NCI-H82 treated with DMSO at 0.1 percent for 48 hours (cell line): ENCODE results near the gene C2CD2L.
"Not testable (repeated sequence)": the region's sequence is repeated elsewhere in the genome, so short reads cannot be mapped to it uniquely, and the experiment has no call there.

Experiments
- DNase-seq: peaks from one replicate; lab custom pipeline; 2025; ENCODE audit not compliant: unreplicated experiment; lab: John Stamatoyannopoulos, UW

Gene C2CD2L

DNA sequence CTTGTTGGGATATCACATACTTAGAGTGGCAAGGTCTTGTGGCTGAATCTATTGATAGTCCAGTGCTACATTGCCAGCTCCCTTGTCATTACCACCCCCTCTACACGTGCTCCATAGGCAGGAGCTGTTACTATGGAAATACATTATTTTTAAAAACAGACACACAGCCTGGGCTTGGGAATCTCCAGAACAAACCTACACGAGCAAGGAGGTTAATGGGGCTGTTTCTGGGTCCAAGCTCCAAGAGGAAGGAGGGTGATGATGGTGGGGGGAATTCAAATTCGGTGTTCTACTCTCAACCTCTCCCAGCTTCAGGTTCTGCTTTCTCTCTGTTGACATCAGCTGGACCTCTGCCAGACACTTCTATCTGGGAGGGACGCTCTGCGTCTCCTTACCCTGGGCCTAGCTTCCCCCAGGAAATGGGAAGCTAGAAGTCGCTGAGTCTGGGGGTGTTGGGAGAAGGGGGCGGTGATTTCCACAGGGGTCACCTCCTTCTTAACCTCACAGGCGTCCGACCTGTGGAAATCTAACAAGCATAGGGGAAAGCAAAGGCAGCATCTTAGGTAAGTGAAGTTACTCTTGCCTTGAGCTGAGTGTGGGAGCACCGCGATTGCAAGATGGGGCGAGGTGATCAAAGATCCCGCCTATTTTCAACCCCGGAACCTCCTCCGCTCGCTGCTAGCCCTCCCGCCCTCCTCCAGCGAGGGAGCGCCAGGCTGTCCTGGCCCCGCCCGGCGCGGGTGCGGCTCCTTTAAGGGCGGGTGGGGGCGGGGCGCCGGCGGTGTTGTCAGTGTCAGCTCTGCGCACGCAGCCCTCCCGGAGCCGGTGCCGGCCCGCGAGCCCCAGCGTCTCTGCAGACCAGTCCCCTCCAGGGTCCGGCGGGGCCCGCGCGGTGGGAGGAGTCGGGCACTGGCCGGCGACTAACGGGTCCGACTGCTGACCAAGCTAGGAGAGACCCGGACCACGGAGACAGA lies at the start of gene C2CD2L:
Gene C2CD2L, plus strand, starts transcription at position 781 of the 974 bp plus-strand sequence. CDS start 398 bp downstream, outside the sequence.
- DNase-seq: peak; percentile 40

GRCh38 chr11:119059128-119059527 lies 48.0 kb upstream of the C2CD2L start:
- not testable (repeated sequence) for DNase-seq

GRCh38 chr11:119061256-119061655 lies 45.9 kb upstream of the C2CD2L start:
- no peak for DNase-seq

GRCh38 chr11:119062779-119063178 lies 44.4 kb upstream of the C2CD2L start:
- DNase-seq: no peak

- DNase-seq: no peak
These were observed 41.8 kb upstream of the C2CD2L start for GRCh38 chr11:119065369-119065768.

DNA sequence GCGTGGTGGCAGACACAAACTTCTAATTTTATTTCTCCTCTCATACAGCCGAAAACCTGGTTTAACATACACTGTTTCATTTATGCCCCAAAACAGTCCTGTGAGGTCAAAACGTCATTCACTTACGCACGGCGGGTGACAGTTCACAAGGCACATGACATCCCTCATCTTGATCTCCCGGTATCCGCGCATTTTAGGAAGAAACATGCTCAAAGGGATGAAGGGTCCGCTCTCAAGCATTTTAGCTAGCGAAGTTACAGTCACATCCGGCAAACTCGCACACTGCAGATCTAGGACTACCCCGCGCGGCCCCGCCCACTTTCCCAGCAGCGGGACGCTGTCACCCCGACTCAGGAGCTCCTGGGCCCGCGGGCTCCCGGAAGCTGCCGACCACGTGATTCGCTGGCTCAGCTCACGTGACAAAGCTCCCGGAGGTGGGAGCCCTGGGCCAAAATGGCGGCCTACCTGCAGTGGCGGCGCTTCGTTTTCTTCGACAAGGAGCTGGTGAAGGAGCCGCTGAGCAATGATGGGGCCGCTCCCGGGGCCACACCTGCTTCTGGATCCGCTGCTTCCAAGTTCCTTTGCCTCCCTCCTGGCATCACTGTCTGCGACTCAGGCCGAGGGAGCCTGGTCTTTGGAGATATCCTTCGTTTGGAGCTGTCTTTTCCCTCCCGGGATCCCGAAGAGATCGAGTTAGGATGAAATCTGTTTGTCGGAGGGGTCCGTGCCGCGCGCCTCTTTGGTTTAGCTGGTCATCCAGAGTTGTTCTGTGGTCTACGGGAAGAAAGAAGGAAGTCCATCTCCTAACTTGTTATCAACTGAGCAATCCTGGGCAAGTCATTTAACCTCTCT lies 39.5 kb upstream of the C2CD2L start, which contains the start of gene VPS11:
Gene VPS11, plus strand, starts transcription at position 448 of the 852 bp plus-strand sequence. Its CDS starts 6 bp downstream, at position 454.
- peak; percentile 64 for DNase-seq

GRCh38 chr11:119077839-119078238 lies 29.3 kb upstream of the C2CD2L start:
- DNase-seq: no peak

DNA sequence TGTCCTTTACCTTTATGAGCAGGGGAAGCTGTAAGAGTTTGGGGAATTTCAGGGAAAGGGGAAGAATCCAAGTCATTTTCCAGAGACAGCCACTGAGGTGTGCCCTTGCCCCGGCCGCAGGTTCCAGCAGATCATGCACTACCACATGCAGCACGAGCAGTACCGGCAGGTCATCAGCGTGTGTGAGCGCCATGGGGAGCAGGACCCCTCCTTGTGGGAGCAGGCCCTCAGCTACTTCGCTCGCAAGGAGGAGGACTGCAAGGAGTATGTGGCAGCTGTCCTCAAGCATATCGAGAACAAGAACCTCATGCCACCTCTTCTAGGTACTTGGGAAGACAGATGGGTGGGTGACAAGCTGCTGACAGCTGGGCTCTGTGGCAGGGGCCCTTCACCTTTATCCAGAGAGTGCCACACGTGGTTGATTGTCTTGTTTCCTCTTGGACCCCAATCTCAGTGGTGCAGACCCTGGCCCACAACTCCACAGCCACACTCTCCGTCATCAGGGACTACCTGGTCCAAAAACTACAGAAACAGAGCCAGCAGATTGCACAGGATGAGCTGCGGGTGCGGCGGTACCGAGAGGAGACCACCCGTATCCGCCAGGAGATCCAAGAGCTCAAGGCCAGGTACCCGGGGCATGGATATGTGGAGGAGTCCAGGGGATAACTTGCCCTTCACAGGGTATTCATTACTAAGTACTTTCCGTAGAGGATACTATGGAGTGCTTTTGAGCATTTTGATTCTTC lies 28.3 kb upstream of the C2CD2L start:
- DNase-seq: no peak

DNA sequence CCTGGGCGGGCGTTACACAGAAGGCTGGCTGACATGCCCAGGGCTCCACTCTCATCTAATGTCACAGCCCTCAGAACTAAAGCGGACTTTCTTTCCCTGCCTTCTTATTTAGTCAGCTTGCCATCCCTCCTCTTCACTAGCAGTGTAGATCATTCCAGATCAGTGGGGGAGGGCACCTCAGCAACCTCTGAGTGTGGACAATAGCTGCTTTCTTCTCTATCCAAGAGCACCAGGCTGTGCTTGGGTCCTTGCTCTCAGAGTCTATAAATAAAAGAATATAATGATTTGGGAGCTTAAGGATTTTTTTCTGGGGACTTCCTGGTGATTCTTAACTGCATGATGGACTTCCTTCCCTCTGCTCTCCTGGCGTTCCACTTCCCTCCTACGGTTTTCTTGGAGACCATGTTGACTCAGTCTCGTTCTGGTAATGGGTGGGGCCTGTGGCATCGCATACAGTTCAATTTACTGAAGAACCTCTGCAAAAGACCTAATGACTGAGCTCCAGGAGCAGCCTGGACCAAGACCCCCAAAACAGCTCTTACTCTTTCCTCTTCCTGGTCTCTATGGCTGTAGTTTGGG lies 25.4 kb upstream of the C2CD2L start:
- no peak for DNase-seq

DNA sequence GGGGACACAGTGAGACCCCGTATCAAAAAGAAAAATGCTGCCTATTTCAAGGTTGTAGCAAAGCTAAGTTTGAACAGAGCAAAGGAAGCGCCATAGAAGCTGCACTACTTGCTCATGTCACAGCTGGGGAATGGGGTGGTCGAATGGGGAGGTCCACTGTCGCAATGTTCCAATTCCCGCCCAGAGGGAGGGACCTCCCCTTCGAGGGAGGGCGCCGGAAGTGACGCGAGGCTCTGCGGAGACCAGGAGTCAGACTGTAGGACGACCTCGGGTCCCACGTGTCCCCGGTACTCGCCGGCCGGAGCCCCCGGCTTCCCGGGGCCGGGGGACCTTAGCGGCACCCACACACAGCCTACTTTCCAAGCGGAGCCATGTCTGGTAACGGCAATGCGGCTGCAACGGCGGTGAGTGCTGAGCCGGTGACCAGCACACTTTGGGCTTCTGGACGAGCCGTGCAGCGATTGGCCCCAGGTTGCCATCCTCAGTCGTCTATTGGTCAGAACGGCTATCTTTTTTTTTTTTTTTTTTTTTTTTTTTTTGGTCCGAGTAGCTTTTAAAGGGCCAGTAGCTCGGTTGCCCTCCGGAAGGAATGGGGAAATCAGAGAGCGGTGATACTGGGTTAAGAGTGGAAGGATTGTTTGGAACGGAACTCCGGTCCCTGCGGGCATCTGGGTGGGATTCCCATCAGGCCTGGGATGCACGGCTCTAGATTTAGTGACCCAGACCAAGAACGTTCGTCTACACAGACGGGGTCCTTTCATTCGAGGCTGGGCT lies 22.3 kb upstream of the C2CD2L start, which contains the start of gene HMBS:
Gene HMBS, plus strand, starts transcription at position 219 of the 774 bp plus-strand sequence. Its CDS starts 153 bp downstream, at position 372.
- DNase-seq: peak; percentile 71

GRCh38 chr11:119085437-119085847 lies 21.7 kb upstream of the C2CD2L start:
- no peak for DNase-seq

GRCh38 chr11:119087123-119087522 lies 20.0 kb upstream of the C2CD2L start:
- no peak for DNase-seq

DNA sequence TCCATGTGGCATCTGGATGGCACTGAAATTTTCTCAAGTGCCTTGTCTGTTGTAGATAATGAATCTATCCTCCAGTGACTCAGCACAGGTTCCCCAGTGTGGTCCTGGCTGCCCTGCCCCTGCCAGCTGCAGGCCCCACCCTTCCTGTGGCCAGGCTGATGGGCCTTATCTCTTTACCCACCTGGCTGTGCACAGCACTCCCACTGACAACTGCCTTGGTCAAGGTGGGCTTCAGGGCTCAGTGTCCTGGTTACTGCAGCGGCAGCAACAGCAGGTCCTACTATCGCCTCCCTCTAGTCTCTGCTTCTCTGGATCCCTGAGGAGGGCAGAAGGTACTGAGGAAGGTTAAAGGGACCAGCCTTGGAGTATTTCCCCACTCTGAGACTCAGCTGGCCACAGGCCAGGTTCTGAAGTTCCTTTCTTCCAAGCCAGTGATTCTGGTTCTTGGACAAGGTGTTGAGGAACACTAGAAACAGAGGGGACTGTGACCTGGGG lies 19.4 kb upstream of the C2CD2L start:
- no peak for DNase-seq

DNA sequence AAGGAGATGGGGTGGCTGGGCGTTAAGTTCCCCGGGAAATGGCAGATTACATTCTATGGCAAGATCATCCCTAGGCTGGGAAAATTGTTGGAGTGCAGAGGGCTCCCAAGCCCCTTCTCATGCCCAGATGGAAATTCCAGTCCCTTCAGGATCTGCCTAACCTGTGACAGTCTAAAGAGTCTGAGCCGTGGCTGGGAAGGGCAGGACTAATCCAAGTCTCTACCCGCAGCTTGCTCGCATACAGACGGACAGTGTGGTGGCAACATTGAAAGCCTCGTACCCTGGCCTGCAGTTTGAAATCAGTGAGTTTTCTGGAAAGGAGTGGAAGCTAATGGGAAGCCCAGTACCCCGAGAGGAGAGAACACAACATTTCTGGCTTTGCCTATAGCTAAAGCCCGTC lies 18.7 kb upstream of the C2CD2L start:
- no peak for DNase-seq

- DNase-seq: no peak
These were observed 17.8 kb upstream of the C2CD2L start for GRCh38 chr11:119089319-119089718.

DNA sequence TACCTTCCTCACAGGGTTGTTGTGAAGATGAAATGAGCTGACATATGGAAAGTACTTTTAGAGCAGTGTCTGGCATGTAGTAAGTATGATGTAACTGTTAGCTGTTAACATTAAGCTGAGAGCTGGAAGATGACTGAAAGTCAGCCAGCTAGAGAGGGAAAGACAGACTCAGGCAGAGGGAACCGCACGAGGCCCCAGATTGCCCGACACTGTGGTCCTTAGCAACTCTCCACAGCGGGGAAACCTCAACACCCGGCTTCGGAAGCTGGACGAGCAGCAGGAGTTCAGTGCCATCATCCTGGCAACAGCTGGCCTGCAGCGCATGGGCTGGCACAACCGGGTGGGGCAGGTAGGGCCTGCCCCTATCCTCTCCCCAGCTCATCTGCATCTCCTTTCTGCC lies 16.0 kb upstream of the C2CD2L start:
- no peak for DNase-seq

DNA sequence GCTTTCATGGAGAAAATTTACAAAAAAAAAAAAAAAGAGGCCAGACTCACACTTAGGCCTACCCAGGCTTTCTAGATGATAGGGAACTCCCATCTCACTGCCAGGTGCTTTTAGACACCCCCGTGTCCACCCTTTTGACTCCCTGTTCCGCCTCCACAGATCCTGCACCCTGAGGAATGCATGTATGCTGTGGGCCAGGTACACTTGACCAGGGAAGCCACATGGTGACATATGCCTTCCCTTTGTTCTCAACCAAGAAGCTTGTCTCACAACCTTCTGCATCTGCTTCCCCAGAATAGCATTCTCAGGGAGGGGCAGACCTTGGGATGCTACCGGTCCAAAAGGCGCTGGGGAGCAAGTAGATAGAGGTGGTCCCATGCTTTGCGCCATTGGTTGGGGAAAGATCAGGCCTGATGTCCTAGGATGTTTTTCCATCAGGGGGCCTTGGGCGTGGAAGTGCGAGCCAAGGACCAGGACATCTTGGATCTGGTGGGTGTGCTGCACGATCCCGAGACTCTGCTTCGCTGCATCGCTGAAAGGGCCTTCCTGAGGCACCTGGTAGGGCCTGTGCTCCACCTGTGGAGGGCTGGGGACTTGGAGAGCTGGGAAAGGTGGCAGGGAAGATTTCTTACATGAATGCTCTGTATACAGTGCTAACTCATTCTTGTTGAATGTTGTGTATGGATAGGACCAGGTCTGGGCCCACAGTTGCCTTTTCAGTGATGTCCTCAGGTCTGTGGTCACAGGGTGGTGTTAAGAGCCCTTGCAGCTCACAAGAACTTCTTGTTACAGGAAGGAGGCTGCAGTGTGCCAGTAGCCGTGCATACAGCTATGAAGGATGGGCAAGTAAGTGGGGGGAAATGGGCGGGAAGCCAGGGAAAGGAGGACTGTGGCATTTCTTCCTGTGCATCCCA lies 14.9 kb upstream of the C2CD2L start:
- no peak for DNase-seq
